H1 (cell line): ENCODE measurements around the gene FRMD4B. TPM values are rescaled to one million over a fixed set of nuclear protein-coding genes. Genes with fewer than 3 reads are reported as not detected.

ENCODE experiments used
- ATF3 ChIP-seq: IDR thresholded peaks from 2 replicates; pipeline ENCODE4 v1.6.1; 2011; ENCODE audit warnings: low read depth, mild to moderate bottlenecking, low read length; ENCODE audit not compliant: insufficient read depth
- BRCA1 ChIP-seq: IDR thresholded peaks from 2 replicates; pipeline ENCODE4 v1.6.1; 2012; ENCODE audit warnings: low read depth, low read length, improper control_type of control experiment
- CBX8 ChIP-seq: fragments of 300-800, 300-1000 bp; sonication (generic); IDR thresholded peaks from 2 replicates; pipeline ENCODE4 v1.7.1; 2016; ENCODE audit warnings: low read depth, low read length, borderline replicate concordance
- CHD2 ChIP-seq: IDR thresholded peaks from 2 replicates; pipeline ENCODE4 v1.6.1; 2012; ENCODE audit warnings: low read length, improper control_type of control experiment
- NRF1 ChIP-seq: IDR thresholded peaks from 2 replicates; pipeline ENCODE4 v1.6.1; 2011; ENCODE audit warnings: mild to moderate bottlenecking, low read depth, low read length, improper control_type of control experiment
- POLR2A ChIP-seq, 2 experiments: IDR thresholded peaks; 1 replicate in 1 of 2; 2 replicates in 1 of 2; pipeline ENCODE4 v1.6.1; 2011; ENCODE audit warnings: low read depth in 2 of 2, low read length in 2 of 2, mild to moderate bottlenecking in 2 of 2; ENCODE audit errors: control extremely low read depth in 1 of 2
- SAP30 ChIP-seq: fragments of 300-600 bp; sonication (generic); IDR thresholded peaks from 2 replicates; pipeline ENCODE4 v1.7.1; 2012; ENCODE audit warnings: low read length, moderate library complexity, mild to moderate bottlenecking, inconsistent platforms; ENCODE audit not compliant: insufficient read depth, insufficient replicate concordance
- SRF ChIP-seq: IDR thresholded peaks from 2 replicates; pipeline ENCODE4 v1.6.1; 2011; ENCODE audit warnings: mild to moderate bottlenecking, low read depth, low read length, moderate library complexity
- polyA plus RNA-seq, 7 experiments: library from polyadenylated mRNA; depleted of rRNA in 3 of 7; stranded (reverse) in 5 of 7; unstranded in 2 of 7; fragments of >200 nt in 5 of 7; fragments of 200-250 nt in 2 of 7; gene quantifications; 1 replicate in 5 of 7; 2 replicates in 1 of 7; 4 replicates in 1 of 7; pipeline versions ENCODE4 v1.2.1 to v1.2.3, GENCODE V29; 2011 to 2013; ENCODE audit warnings: missing spikeins in 2 of 7, mixed read lengths in 2 of 7
- total RNA-seq: library from RNA; stranded (reverse); fragmentation: NEBNext Ultra II Directional; extraction: Animal tissue kit (Norgen Biotek cat#: 25700); gene quantifications from 2 replicates; pipeline ENCODE4 v1.2.1, GENCODE V29; 2021

Gene FRMD4B
- total and polyA plus RNA-seq, 2 of the 8 experiments (the other 6 are each of a cell fraction or from before 2014, with no cell fraction given) = 2.7 to 7.2 TPM

- no peak for TF ChIP-seq NRF1
- TF ChIP-seq POLR2A (IDR thresholded peaks at IDR 0.05; ENCODE audit: control extremely low read depth in 1 of 2, low read depth in 2 of 2, low read length in 2 of 2) = no peak
- no peak for TF ChIP-seq SAP30
- TF ChIP-seq CBX8 = no peak
- TF ChIP-seq ATF3 = no peak
- no peak for TF ChIP-seq CHD2
- no peak for TF ChIP-seq SRF
- TF ChIP-seq BRCA1 = no peak
Observed at GRCh38 chr3:69389520-69390248, 3.8 kb upstream of the FRMD4B start (continued).
